Endothelial cell of umbilical vein (primary cell): ENCODE results near the gene EOLA1. TPM values are rescaled to one million over a fixed set of nuclear protein-coding genes. Genes with fewer than 3 reads are reported as not detected.

ENCODE experiments used
- BruUV-seq: library from RNA; stranded (reverse); fragments of 400-500 nt; replicated peaks from 2 replicates; lab custom pipeline; 2021; lab: Mats Ljungman, UMichigan
- CTCF ChIA-PET: fragments of 300-600, 350-600 bp; sonication (Branson Sonifier 250); formaldehyde crosslinking; loops from one replicate; lab custom pipeline; 2021; ENCODE audit warnings: antibody characterized with exemption, inconsistent platforms; lab: Charles Lee
- POLR2A ChIA-PET: fragments of 300-600, 350-600 bp; sonication (Branson Sonifier 250); formaldehyde crosslinking; loops from one replicate; lab custom pipeline; 2021; ENCODE audit warnings: antibody characterized with exemption, inconsistent platforms; lab: Charles Lee
- DNase-seq: peaks from one replicate; pipeline ENCODE4 v3.0.0-alpha.2; 2011; ENCODE audit warnings: low read depth, low spot score
- FAIRE-seq: peaks from 2 replicates; lab custom pipeline; 2011; peaks lifted over from hg19 to GRCh38; lab: Jason Lieb, UNC
- H2AFZ ChIP-seq: 2 replicates; pipeline ENCODE4 v1.6.0; 2012; ENCODE audit warnings: low read depth, low read length, control low read depth, inconsistent platforms
- H3K27ac ChIP-seq: 2 replicates; pipeline ENCODE4 v1.5.1; 2011; ENCODE audit warnings: low read depth, mild to moderate bottlenecking, control low read depth, low read length, moderate library complexity; ENCODE audit not compliant: insufficient read depth
- H3K27me3 ChIP-seq, 2 experiments: 2 replicates each; pipeline versions ENCODE4 v1.6.0 to v1.6.1; 2011; ENCODE audit warnings: low read length in 2 of 2, mixed read lengths in 1 of 2; ENCODE audit not compliant: control insufficient read depth in 2 of 2, insufficient read depth in 2 of 2
- H3K36me3 ChIP-seq, 2 experiments: 2 replicates in 1 of 2; 3 replicates in 1 of 2; pipeline ENCODE4 v1.5.1; 2011; ENCODE audit warnings: low read length in 2 of 2, mild to moderate bottlenecking in 1 of 2, moderate library complexity in 1 of 2; ENCODE audit not compliant: control insufficient read depth in 2 of 2, insufficient read depth in 2 of 2; ENCODE audit errors: extremely low read depth in 1 of 2
- H3K4me1 ChIP-seq: 3 replicates; pipeline ENCODE4 v1.5.1; 2011; ENCODE audit warnings: mild to moderate bottlenecking, low read length; ENCODE audit not compliant: control insufficient read depth, insufficient read depth; ENCODE audit errors: extremely low read depth
- H3K4me2 ChIP-seq: 2 replicates; pipeline ENCODE4 v1.6.1; 2011; ENCODE audit warnings: low read length, control low read depth, mixed read lengths; ENCODE audit not compliant: insufficient read depth
- H3K4me3 ChIP-seq, 3 experiments: fragments of 200-600 bp in 1 of 3; sonication (generic), shearing (Covaris generic) in 1 of 3; replicated peaks in 1 of 3; 2 replicates each; pipeline ENCODE4 v1.5.1; 2011 to 2016; ENCODE audit warnings: control low read depth in 3 of 3, low read length in 3 of 3, mild to moderate bottlenecking in 2 of 3, inconsistent platforms in 1 of 3, low read depth in 1 of 3, moderate library complexity in 1 of 3; ENCODE audit not compliant: insufficient read depth in 1 of 3
- H3K79me2 ChIP-seq: 2 replicates; pipeline ENCODE4 v1.6.0; 2012; ENCODE audit warnings: low read length, inconsistent platforms; ENCODE audit not compliant: control insufficient read depth, insufficient read depth
- H3K9ac ChIP-seq: replicated peaks from 2 replicates; pipeline ENCODE3; 2011; ENCODE audit warnings: low read length, control low read depth; ENCODE audit not compliant: insufficient read depth; ENCODE audit errors: extremely low read depth
- H3K9me1 ChIP-seq: replicated peaks from 3 replicates; pipeline ENCODE4 v1.6.0; 2011; ENCODE audit warnings: mild to moderate bottlenecking, low read length; ENCODE audit not compliant: control insufficient read depth, insufficient read depth; ENCODE audit errors: extremely low read depth
- H3K9me3 ChIP-seq: replicated peaks from 2 replicates; pipeline ENCODE4 v1.5.1; 2012; ENCODE audit warnings: low read length, inconsistent platforms; ENCODE audit not compliant: control insufficient read depth, insufficient read depth
- H4K20me1 ChIP-seq: replicated peaks from 2 replicates; pipeline ENCODE3; 2011; ENCODE audit warnings: mild to moderate bottlenecking, low read length; ENCODE audit not compliant: control insufficient read depth, insufficient read depth; ENCODE audit errors: extremely low read depth
- EZH2 ChIP-seq: IDR thresholded peaks from 2 replicates; pipeline ENCODE4 v1.6.1; 2012; ENCODE audit warnings: borderline replicate concordance, low read depth, mild to moderate bottlenecking, moderate library complexity, low read length, inconsistent platforms; ENCODE audit not compliant: severe bottlenecking
- FOS ChIP-seq: IDR thresholded peaks from 2 replicates; pipeline ENCODE4 v1.6.1; 2011; ENCODE audit warnings: mild to moderate bottlenecking, low read length, moderate library complexity, borderline replicate concordance; ENCODE audit not compliant: insufficient read depth
- GATA2 ChIP-seq: IDR thresholded peaks from 2 replicates; pipeline ENCODE4 v1.7.0; 2011; ENCODE audit warnings: low read depth, mild to moderate bottlenecking, moderate library complexity, mixed read lengths, low read length; ENCODE audit not compliant: insufficient read length, insufficient read depth
- JUN ChIP-seq: IDR thresholded peaks from 2 replicates; pipeline ENCODE4 v1.6.1; 2011; ENCODE audit warnings: borderline replicate concordance, low read depth; ENCODE audit not compliant: insufficient read length, insufficient read depth
- MYC ChIP-seq: IDR thresholded peaks from one replicate; pipeline ENCODE4 v1.6.1; 2011; ENCODE audit warnings: mild to moderate bottlenecking, low read depth, low read length
- POLR2A ChIP-seq: IDR thresholded peaks from 2 replicates; pipeline ENCODE4 v1.6.1; 2012; ENCODE audit warnings: low read depth, mild to moderate bottlenecking, control low read depth, low read length
- POLR2AphosphoS5 ChIP-seq: IDR thresholded peaks from 2 replicates; pipeline ENCODE4 v1.6.1; 2012; ENCODE audit warnings: low read depth, mild to moderate bottlenecking, control low read depth, low read length, moderate library complexity; ENCODE audit not compliant: insufficient read depth
- dilution Hi-C: fragments of 300-500 bp; cut with MboI; formaldehyde crosslinking; loops from one replicate; pipeline ENCODE4 v1.15.0; 2019; ENCODE audit warnings: low sequenced_read_pairs; ENCODE audit not compliant: extremely low pct_ligation_motif_present
- intact Hi-C: fragments of 100-400 bp; cut with micrococcal nuclease; formaldehyde crosslinking; loops from one replicate; pipeline ENCODE4 v1.10.0; 2022
- polyA plus RNA-seq, 4 experiments: library from polyadenylated mRNA; depleted of rRNA in 3 of 4; stranded (reverse) in 3 of 4; unstranded in 1 of 4; fragments of >200 nt; gene quantifications; 2 replicates each; pipeline versions ENCODE4 v1.2.1 to v1.2.3, GENCODE V29; 2011 to 2012; ENCODE audit warnings: missing spikeins in 1 of 4
- total RNA-seq: library from RNA; stranded (reverse); gene quantifications from 2 replicates; pipeline ENCODE4 v1.2.3, GENCODE V29; 2021
- TF ChIP-seq, protein P1 (sequence below), 2 donors: IDR thresholded peaks; 1 replicate in 1 of 2; 2 replicates in 1 of 2; pipeline ENCODE4 v1.5.1; 2011; ENCODE audit warnings: low read length in 2 of 2, mild to moderate bottlenecking in 2 of 2, moderate library complexity in 2 of 2, control low read depth in 1 of 2, inconsistent platforms in 1 of 2, low read depth in 1 of 2; ENCODE audit not compliant: insufficient read depth in 1 of 2; ENCODE audit errors: extremely low read depth in 1 of 2
- TF ChIP-seq, protein P2 (sequence below): IDR thresholded peaks from 2 replicates; pipeline ENCODE4 v1.6.1; 2011; ENCODE audit not compliant: insufficient read depth, insufficient read length

The EOLA1 gene
- total and polyA plus RNA-seq, 2 donors (not counting 3 experiments of a cell fraction or from before 2014, with no cell fraction given) = 12.5 to 24.6 TPM

DNA sequence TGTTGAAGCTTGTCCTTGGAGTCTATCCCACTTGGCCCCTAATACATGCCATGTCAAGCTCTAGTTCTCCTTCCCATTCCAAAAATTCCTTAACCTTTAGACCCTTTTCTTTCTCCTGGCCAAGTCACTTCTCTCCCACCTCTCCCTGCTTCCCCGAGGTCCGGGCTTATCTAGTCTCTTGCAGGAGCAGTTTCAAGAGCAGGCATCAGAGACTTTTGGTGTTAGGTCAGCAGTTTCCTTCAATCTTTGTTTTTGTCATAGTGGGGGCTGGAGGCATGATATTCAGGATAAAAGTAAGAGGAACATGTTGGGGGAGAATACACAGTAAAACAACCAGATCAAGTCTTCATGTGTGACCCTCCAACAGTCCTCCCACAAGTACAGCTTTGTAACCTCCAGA lies 24.2 kb upstream of the EOLA1 start:
- H3K27ac ChIP-seq = no peak overlapping the region
- H3K4me3 ChIP-seq = no peak overlapping the region
- H3K4me2 ChIP-seq = no peak overlapping the region
- dilution Hi-C loops = no loop called here
- no peaks in the 10 kb centered on the region for H3K9me1 ChIP-seq
- no peaks in the 10 kb centered on the region for H3K27me3 ChIP-seq
- ChIA-PET POLR2A (no interaction called here), CTCF (no interaction called here)
- no peak overlapping the region for H2AFZ ChIP-seq
- H3K36me3 ChIP-seq = no peaks in the 10 kb centered on the region
- DNase-seq (no peak), FAIRE-seq (no peak)
- no peaks in the 10 kb centered on the region for H4K20me1 ChIP-seq
- H3K9me3 ChIP-seq = no peaks in the 10 kb centered on the region
- TF ChIP-seq, protein P1, sequence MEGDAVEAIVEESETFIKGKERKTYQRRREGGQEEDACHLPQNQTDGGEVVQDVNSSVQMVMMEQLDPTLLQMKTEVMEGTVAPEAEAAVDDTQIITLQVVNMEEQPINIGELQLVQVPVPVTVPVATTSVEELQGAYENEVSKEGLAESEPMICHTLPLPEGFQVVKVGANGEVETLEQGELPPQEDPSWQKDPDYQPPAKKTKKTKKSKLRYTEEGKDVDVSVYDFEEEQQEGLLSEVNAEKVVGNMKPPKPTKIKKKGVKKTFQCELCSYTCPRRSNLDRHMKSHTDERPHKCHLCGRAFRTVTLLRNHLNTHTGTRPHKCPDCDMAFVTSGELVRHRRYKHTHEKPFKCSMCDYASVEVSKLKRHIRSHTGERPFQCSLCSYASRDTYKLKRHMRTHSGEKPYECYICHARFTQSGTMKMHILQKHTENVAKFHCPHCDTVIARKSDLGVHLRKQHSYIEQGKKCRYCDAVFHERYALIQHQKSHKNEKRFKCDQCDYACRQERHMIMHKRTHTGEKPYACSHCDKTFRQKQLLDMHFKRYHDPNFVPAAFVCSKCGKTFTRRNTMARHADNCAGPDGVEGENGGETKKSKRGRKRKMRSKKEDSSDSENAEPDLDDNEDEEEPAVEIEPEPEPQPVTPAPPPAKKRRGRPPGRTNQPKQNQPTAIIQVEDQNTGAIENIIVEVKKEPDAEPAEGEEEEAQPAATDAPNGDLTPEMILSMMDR (IDR thresholded peaks at IDR 0.05; ENCODE audit: extremely low read depth in 1 of 2, insufficient read depth in 1 of 2, low read depth in 1 of 2, low read length in 2 of 2) = no peak
- TF ChIP-seq MYC = no peak
- TF ChIP-seq EZH2 = no peak
- no peak for TF ChIP-seq POLR2AphosphoS5
- TF ChIP-seq JUN = no peak
- TF ChIP-seq GATA2 = no peak
- TF ChIP-seq, protein P2, sequence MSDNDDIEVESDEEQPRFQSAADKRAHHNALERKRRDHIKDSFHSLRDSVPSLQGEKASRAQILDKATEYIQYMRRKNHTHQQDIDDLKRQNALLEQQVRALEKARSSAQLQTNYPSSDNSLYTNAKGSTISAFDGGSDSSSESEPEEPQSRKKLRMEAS = no peak
- no peak for TF ChIP-seq POLR2A
- no peak for TF ChIP-seq FOS
- BruUV-seq = no TSS peak
- intact Hi-C loops = no loop called here
- peaks cover 19% of the 10 kb centered on the region for H3K4me1 ChIP-seq
- no peaks in the 10 kb centered on the region for H3K79me2 ChIP-seq
- H3K9ac ChIP-seq = no peak overlapping the region
